Natural killer cell (primary cell): ENCODE results near the gene TMEM150A. TPM values are rescaled to one million over a fixed set of nuclear protein-coding genes. Genes with fewer than 3 reads are reported as not detected.
A peak's percentile ranks its signal among the peaks of the same experiment; 100 is the strongest.

Experiments used
- ATAC-seq, 3 donors: fragments of 150-1000 bp in 2 of 3; fragments of 200-7000 bp in 1 of 3; cut with Tn5 transposase; 1 replicate in 1 of 3; 2 replicates in 2 of 3; pipeline ENCODE4 v1.10.0; 2021; ENCODE audit warnings: mild to moderate bottlenecking in 2 of 3, moderate library complexity in 2 of 3
- DNase-seq, 2 donors: peaks; one replicate each; pipeline versions ENCODE4 v3.0.0 to v3.0.0-alpha.2; 2013 to 2021; ENCODE audit warnings: mixed read lengths in 1 of 2
- H3K27ac ChIP-seq: one replicate; pipeline ENCODE4 v1.5.1; 2013; ENCODE audit warnings: mild to moderate bottlenecking, low read length
- H3K27me3 ChIP-seq: one replicate; pipeline ENCODE4 v1.6.1; 2013; ENCODE audit warnings: low read length; ENCODE audit not compliant: control insufficient read depth, insufficient read depth
- H3K36me3 ChIP-seq: one replicate; pipeline ENCODE4 v1.6.1; 2013; ENCODE audit warnings: low read length; ENCODE audit not compliant: control insufficient read depth, insufficient read depth
- H3K4me1 ChIP-seq: one replicate; pipeline ENCODE4 v1.6.1; 2013; ENCODE audit warnings: low read length; ENCODE audit not compliant: control insufficient read depth, insufficient read depth
- H3K4me3 ChIP-seq: one replicate; pipeline ENCODE4 v1.5.1; 2013; ENCODE audit warnings: low read length
- H3K9me3 ChIP-seq: one replicate; pipeline ENCODE4 v1.6.1; 2013; ENCODE audit warnings: low read length; ENCODE audit not compliant: control insufficient read depth, insufficient read depth
- H3K27ac Mint-ChIP-seq, 2 donors: one replicate each; pipeline ENCODE4 v1.8.0; 2022; ENCODE audit warnings: mild to moderate bottlenecking in 2 of 2, mixed read lengths in 2 of 2, moderate library complexity in 1 of 2
- H3K27me3 Mint-ChIP-seq, 2 donors: one replicate each; pipeline ENCODE4 v1.8.0; 2022; ENCODE audit warnings: low read depth in 2 of 2, mixed read lengths in 2 of 2
- H3K36me3 Mint-ChIP-seq: one replicate; pipeline ENCODE4 v1.8.0; 2022; ENCODE audit warnings: mixed read lengths
- H3K4me1 Mint-ChIP-seq, 2 donors: one replicate each; pipeline ENCODE4 v1.8.0; 2022; ENCODE audit warnings: mixed read lengths in 2 of 2
- H3K4me3 Mint-ChIP-seq: one replicate; pipeline ENCODE4 v1.8.0; 2022; ENCODE audit warnings: mild to moderate bottlenecking, moderate library complexity, mixed read lengths
- H3K9me3 Mint-ChIP-seq, 2 donors: one replicate each; pipeline ENCODE4 v1.8.0; 2022; ENCODE audit warnings: mixed read lengths in 2 of 2
- WGBS: methylation state at CpG from one replicate; pipeline ENCODE4 v1.1.7; 2013; ENCODE audit warnings: missing lambda C conversion rate; ENCODE audit not compliant: insufficient coverage; 5-methylcytosine and 5-hydroxymethylcytosine counted together
- intact Hi-C: fragments of 100-400 bp; cut with micrococcal nuclease; formaldehyde crosslinking; loops from one replicate; pipeline ENCODE4 v1.14.2; 2022
- total RNA-seq, 4 donors: library from RNA; stranded (reverse); fragments of 120-200 nt in 1 of 4; gene quantifications; one replicate each; pipeline versions ENCODE4 v1.2.3 to v1.2.4, GENCODE V29; 2013 to 2022
- TF ChIP-seq, protein P1 (sequence below): fragments of 200-600 bp; IDR thresholded peaks from one replicate; pipeline ENCODE4 v1.8.0; 2022; ENCODE audit warnings: antibody characterized with exemption

The TMEM150A gene
- total RNA-seq, 3 donors from 2014 or later (not counting 1 experiment from before 2014, with no cell fraction given), result 10.4 to 13.3 (median 10.9) TPM

DNA sequence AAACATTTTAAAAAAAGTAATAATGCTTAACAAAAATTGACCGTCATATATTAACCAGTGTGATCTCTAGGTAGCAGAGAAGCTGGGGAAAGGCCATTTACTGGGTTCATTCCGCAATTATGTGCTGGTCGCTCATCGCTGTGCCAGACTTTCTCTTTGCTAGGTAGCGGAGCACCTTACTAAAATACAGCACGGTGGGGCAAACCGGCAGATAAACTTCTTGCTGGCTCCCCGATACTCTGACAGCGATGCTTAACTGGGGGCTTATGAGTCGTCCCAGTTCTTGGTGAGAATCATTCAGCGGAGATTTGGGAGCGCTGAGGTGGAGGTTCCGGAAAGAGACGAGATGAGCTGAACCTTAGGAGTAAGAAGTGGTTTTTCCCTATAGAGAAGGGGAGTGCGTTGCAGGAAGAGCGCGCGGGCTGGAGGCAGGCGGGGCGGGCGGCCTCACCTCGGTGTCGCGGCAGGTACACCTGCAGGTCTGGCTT lies 8.8 kb upstream of the TMEM150A start:
- H3K27me3 Mint-ChIP-seq, result no peaks in the 10 kb centered on the region
- Histone ChIP-seq H3K4me3 (peak overlapping the region; percentile 59), H3K9me3 (no peaks in the 10 kb centered on the region), H3K36me3 (peaks cover 16% of the 10 kb centered on the region), H3K27me3 (no peaks in the 10 kb centered on the region), H3K4me1 (peaks cover 27% of the 10 kb centered on the region), H3K27ac (peak overlapping the region; percentile 65)
- intact Hi-C loops, result no loop called here
- H3K36me3 Mint-ChIP-seq, result peaks cover 5% of the 10 kb centered on the region
- ATAC-seq, result peak; percentile 0 to 2 (median 1)
- peak overlapping the region; percentile 82 to 93 for H3K27ac Mint-ChIP-seq
- H3K4me1 Mint-ChIP-seq, result peaks cover 21 to 23% of the 10 kb centered on the region in 2 donors
- TF ChIP-seq, protein P1, sequence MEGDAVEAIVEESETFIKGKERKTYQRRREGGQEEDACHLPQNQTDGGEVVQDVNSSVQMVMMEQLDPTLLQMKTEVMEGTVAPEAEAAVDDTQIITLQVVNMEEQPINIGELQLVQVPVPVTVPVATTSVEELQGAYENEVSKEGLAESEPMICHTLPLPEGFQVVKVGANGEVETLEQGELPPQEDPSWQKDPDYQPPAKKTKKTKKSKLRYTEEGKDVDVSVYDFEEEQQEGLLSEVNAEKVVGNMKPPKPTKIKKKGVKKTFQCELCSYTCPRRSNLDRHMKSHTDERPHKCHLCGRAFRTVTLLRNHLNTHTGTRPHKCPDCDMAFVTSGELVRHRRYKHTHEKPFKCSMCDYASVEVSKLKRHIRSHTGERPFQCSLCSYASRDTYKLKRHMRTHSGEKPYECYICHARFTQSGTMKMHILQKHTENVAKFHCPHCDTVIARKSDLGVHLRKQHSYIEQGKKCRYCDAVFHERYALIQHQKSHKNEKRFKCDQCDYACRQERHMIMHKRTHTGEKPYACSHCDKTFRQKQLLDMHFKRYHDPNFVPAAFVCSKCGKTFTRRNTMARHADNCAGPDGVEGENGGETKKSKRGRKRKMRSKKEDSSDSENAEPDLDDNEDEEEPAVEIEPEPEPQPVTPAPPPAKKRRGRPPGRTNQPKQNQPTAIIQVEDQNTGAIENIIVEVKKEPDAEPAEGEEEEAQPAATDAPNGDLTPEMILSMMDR, result no peak
- DNase-seq, result no peak
- H3K4me3 Mint-ChIP-seq, result peak overlapping the region; percentile 98
- no peaks in the 10 kb centered on the region for H3K9me3 Mint-ChIP-seq
- whole genome bisulfite sequencing, result 13% methylated on average over 24 of the region's 24 CpGs

DNA sequence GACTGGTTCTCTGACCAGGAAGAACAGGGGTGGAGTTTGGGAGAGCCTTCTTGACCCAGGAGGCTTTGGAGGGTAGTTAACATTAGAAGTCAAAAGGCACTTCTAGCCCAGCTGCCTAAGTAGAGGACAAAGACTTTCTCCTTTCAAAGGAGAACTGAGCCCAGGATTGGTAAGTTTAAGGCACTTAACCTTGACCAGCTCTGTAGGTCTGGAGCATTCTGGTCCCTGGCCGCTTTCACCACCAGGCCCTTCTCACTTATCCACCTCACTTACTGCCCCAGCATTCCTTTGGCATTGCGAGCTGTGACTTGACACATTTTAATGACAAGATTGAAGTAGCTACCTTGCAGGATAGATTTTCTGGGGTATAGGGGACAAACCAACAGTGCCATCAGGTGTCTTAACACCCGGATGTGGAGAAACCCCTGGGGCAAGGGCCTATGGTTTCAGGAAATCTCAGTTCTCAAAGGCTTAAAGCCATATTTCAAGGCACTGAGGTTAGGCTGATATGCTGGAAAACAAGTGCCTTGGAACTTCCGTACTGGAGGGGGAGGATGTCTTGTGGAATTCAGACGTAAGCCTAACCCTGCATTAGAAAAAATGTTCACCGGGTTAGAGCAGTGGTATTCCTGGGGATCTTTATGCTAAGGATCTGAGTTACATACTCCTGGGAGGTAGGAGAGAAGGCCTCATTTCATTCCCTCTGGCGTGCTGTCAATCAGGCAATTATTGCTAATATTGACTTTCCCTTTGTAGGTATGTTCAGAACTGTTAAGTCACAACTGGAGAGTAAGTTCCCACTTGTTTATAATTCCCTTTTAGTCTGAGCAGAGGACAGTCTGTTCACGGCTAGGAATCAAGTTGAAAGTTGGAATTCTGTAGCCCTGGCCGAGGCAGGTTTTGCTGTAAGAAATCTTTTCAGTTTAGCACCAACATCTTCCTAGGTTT lies 5.0 kb upstream of the TMEM150A start:
- intact Hi-C loops, result no loop called here
- no peaks in the 10 kb centered on the region for H3K27me3 Mint-ChIP-seq
- H3K4me1 Mint-ChIP-seq, result peaks cover 28 to 29% of the 10 kb centered on the region in 2 donors
- ATAC-seq (no peak), DNase-seq (no peak)
- H3K4me3 ChIP-seq, result no peak overlapping the region
- TF ChIP-seq, protein P1, result no peak
- peaks cover 5% of the 10 kb centered on the region for H3K36me3 Mint-ChIP-seq
- no peaks in the 10 kb centered on the region for H3K27me3 ChIP-seq
- peak overlapping the region in 1 of 2 donors; percentile 23 for H3K27ac Mint-ChIP-seq
- peaks cover 35% of the 10 kb centered on the region for H3K4me1 ChIP-seq
- no peaks in the 10 kb centered on the region for H3K9me3 Mint-ChIP-seq
- WGBS, result 96% methylated on average over 8 of the region's 9 CpGs
- H3K4me3 Mint-ChIP-seq, result no peak overlapping the region
- no peak overlapping the region for H3K27ac ChIP-seq
- peaks cover 16% of the 10 kb centered on the region for H3K36me3 ChIP-seq
- H3K9me3 ChIP-seq, result no peaks in the 10 kb centered on the region

DNA sequence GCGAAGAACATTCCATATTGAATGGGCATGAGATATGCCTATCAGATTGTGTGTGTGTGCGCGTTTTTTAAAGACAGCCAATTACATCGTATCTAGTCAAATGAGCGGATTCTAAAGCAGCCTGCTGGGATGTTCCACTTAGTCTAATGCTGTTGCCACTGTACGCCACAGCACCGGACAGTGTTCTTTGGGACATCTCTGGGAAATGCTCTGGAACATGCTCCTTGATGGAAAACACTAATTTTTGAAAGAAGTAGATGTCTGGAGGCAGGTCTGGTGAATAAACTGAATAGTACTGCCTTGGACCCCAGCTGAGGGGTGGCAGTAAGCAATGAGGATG lies 3.6 kb upstream of the TMEM150A start:
- Mint-ChIP-seq H3K9me3 (no peaks in the 10 kb centered on the region), H3K4me3 (no peak overlapping the region), H3K4me1 (peaks cover 23 to 30% of the 10 kb centered on the region in 2 donors), H3K27me3 (no peaks in the 10 kb centered on the region), H3K27ac (no peak overlapping the region), H3K36me3 (peaks cover 5% of the 10 kb centered on the region)
- Histone ChIP-seq H3K4me3 (no peak overlapping the region), H3K4me1 (peaks cover 34% of the 10 kb centered on the region), H3K9me3 (no peaks in the 10 kb centered on the region), H3K36me3 (peaks cover 16% of the 10 kb centered on the region), H3K27me3 (no peaks in the 10 kb centered on the region), H3K27ac (no peak overlapping the region)
- DNase-seq, result no peak
- intact Hi-C loops, result no loop called here
- 97% methylated on average over 7 of the region's 7 CpGs for WGBS
- TF ChIP-seq, protein P1, result no peak
- ATAC-seq, result no peak
